ENCODE results near the gene WBP2NL.

The WBP2NL gene

GRCh38 chr22:41979423-41980250, 19.0 kb upstream of the WBP2NL start:
- TF ChIP-seq CTCF (IDR thresholded peaks at IDR 0.05; ENCODE audit: insufficient read depth, missing control alignments) = no peak
- FAIRE-seq (no peak), DNase-seq (ENCODE audit: insufficient read length, low spot score) (no peak)

- DNase-seq (ENCODE audit: insufficient read length, low spot score) = no peak
- TF ChIP-seq CTCF (IDR thresholded peaks at IDR 0.05; ENCODE audit: insufficient read depth, missing control alignments) = no peak
- no peak for FAIRE-seq
Observed at GRCh38 chr22:41982865-41983264, 15.7 kb upstream of the WBP2NL start.

GRCh38 chr22:41983513-41984405, 14.8 kb upstream of the WBP2NL start:
- TF ChIP-seq CTCF (IDR thresholded peaks at IDR 0.05; ENCODE audit: insufficient read depth, missing control alignments) = no peak
- FAIRE-seq = no peak
- DNase-seq (ENCODE audit: insufficient read length, low spot score) = no peak

- FAIRE-seq (no peak), DNase-seq (ENCODE audit: insufficient read length, low spot score) (no peak)
- no peak for TF ChIP-seq CTCF (IDR thresholded peaks at IDR 0.05; ENCODE audit: insufficient read depth, missing control alignments)
Observed at GRCh38 chr22:41987276-41987675, 11.3 kb upstream of the WBP2NL start.

- no peak for FAIRE-seq
- DNase-seq (ENCODE audit: insufficient read length, low spot score) = no peak
- TF ChIP-seq CTCF (IDR thresholded peaks at IDR 0.05; ENCODE audit: insufficient read depth, missing control alignments) = no peak
Observed at GRCh38 chr22:41989246-41989645, 9.3 kb upstream of the WBP2NL start.

- no peak for TF ChIP-seq CTCF (IDR thresholded peaks at IDR 0.05; ENCODE audit: insufficient read depth, missing control alignments)
- no peak for FAIRE-seq
- DNase-seq (ENCODE audit: insufficient read length, low spot score) = no peak
Observed at GRCh38 chr22:41991111-41991510, 7.5 kb upstream of the WBP2NL start.

Measured in D721Med (cell line).